Fibroblast of pulmonary artery (primary cell): ENCODE measurements around the gene GNG7.

Experiments used
- DNase-seq: peaks from one replicate; pipeline ENCODE4 v3.0.0-alpha.2; 2010; ENCODE audit warnings: low read depth
- H3K4me3 ChIP-seq: replicated peaks from 2 replicates; pipeline ENCODE4 v1.5.1; 2011; ENCODE audit warnings: low read depth, mild to moderate bottlenecking, control low read depth, low read length, moderate library complexity
- CTCF ChIP-seq: IDR thresholded peaks from 2 replicates; pipeline ENCODE4 v1.5.1; 2011; ENCODE audit warnings: mild to moderate bottlenecking, control low read depth, low read length, inconsistent platforms; ENCODE audit errors: missing control alignments

GNG7 gene

GRCh38 chr19:2726904-2727639, 24.6 kb upstream of the GNG7 start:
- no peak for DNase-seq
- TF ChIP-seq CTCF, result no peak
- H3K4me3 ChIP-seq, result no peak overlapping the region

GRCh38 chr19:2726160-2726855, 23.8 kb upstream of the GNG7 start:
- no peak overlapping the region for H3K4me3 ChIP-seq
- DNase-seq, result no peak
- no peak for TF ChIP-seq CTCF

- H3K4me3 ChIP-seq, result no peak overlapping the region
- no peak for DNase-seq
- TF ChIP-seq CTCF, result peak; percentile 9
Observed at GRCh38 chr19:2724148-2724557, 21.7 kb upstream of the GNG7 start.

GRCh38 chr19:2723747-2724146, 21.3 kb upstream of the GNG7 start:
- no peak for TF ChIP-seq CTCF
- DNase-seq, result no peak
- no peak overlapping the region for H3K4me3 ChIP-seq

- no peak overlapping the region for H3K4me3 ChIP-seq
- DNase-seq, result no peak
- TF ChIP-seq CTCF, result no peak
Observed at GRCh38 chr19:2723345-2723715, 20.8 kb upstream of the GNG7 start.

GRCh38 chr19:2722541-2723344, 20.2 kb upstream of the GNG7 start:
- peak; percentile 82 for DNase-seq
- H3K4me3 ChIP-seq, result no peak overlapping the region
- TF ChIP-seq CTCF, result no peak
